ENCODE results near the gene TRAPPC2L.

TRAPPC2L gene

DNA sequence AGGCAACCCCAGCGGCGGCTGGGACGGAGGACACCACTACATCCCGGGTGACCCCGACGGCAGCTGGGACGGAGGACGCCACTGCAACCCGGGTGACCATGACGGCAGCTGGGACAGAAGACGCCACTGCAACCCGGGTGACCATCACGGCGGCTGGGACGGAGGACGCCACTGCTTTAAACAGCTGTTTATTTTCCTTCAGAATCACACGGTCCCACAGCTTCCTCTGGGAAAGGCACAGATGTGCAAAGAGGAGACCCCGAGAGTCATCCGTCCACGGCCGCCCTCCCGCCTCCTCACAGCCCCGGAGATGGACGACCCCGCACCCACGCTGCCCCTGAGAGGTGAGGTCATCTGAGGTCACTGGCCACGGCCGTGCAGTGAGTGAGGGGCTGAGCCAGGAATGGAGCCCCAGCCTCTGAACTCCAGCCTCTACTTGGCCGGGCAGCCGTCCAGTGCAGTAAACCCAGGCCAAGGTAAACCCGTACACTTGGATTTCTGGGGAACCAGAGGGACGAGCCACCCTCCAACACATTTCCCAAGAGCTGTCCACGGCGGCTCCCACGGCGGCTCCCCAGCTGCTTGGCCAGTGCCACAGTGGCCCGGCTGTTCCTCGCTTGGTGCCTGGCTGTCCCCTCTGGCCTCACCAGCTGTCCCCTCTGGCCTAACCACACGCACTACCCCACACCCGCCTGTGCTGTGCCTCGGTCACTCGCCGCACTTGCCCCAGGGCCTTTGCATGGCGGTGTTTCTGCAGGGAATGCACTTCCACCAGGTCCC, 52.7 kb downstream of the TRAPPC2L start:
- TF ChIP-seq, protein P1, sequence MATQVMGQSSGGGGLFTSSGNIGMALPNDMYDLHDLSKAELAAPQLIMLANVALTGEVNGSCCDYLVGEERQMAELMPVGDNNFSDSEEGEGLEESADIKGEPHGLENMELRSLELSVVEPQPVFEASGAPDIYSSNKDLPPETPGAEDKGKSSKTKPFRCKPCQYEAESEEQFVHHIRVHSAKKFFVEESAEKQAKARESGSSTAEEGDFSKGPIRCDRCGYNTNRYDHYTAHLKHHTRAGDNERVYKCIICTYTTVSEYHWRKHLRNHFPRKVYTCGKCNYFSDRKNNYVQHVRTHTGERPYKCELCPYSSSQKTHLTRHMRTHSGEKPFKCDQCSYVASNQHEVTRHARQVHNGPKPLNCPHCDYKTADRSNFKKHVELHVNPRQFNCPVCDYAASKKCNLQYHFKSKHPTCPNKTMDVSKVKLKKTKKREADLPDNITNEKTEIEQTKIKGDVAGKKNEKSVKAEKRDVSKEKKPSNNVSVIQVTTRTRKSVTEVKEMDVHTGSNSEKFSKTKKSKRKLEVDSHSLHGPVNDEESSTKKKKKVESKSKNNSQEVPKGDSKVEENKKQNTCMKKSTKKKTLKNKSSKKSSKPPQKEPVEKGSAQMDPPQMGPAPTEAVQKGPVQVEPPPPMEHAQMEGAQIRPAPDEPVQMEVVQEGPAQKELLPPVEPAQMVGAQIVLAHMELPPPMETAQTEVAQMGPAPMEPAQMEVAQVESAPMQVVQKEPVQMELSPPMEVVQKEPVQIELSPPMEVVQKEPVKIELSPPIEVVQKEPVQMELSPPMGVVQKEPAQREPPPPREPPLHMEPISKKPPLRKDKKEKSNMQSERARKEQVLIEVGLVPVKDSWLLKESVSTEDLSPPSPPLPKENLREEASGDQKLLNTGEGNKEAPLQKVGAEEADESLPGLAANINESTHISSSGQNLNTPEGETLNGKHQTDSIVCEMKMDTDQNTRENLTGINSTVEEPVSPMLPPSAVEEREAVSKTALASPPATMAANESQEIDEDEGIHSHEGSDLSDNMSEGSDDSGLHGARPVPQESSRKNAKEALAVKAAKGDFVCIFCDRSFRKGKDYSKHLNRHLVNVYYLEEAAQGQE (IDR thresholded peaks at IDR 0.05; ENCODE audit: insufficient replicate concordance, low read depth), result no peak
- TF ChIP-seq SPI1 (IDR thresholded peaks at IDR 0.05; ENCODE audit: borderline replicate concordance, low read depth) (no peak), GABPA (IDR thresholded peaks at IDR 0.05; ENCODE audit: low read depth) (no peak), POLR2AphosphoS5 (IDR thresholded peaks at IDR 0.05; ENCODE audit: low read depth) (no peak)
- TF ChIP-seq, protein P2, sequence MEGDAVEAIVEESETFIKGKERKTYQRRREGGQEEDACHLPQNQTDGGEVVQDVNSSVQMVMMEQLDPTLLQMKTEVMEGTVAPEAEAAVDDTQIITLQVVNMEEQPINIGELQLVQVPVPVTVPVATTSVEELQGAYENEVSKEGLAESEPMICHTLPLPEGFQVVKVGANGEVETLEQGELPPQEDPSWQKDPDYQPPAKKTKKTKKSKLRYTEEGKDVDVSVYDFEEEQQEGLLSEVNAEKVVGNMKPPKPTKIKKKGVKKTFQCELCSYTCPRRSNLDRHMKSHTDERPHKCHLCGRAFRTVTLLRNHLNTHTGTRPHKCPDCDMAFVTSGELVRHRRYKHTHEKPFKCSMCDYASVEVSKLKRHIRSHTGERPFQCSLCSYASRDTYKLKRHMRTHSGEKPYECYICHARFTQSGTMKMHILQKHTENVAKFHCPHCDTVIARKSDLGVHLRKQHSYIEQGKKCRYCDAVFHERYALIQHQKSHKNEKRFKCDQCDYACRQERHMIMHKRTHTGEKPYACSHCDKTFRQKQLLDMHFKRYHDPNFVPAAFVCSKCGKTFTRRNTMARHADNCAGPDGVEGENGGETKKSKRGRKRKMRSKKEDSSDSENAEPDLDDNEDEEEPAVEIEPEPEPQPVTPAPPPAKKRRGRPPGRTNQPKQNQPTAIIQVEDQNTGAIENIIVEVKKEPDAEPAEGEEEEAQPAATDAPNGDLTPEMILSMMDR (IDR thresholded peaks at IDR 0.05; ENCODE audit: insufficient read depth, low read length), result no peak
- Histone ChIP-seq H3K27ac (replicated peaks) (no peak overlapping the region), H3K4me3 (replicated peaks; ENCODE audit: insufficient read depth, low read length) (no peak overlapping the region), H3K27me3 (ENCODE audit: insufficient read depth, poor library complexity, severe bottlenecking) (no peaks in the 10 kb centered on the region)
- no peak for DNase-seq (ENCODE audit: low read depth in 1 of 2, low spot score in 1 of 2)

DNA sequence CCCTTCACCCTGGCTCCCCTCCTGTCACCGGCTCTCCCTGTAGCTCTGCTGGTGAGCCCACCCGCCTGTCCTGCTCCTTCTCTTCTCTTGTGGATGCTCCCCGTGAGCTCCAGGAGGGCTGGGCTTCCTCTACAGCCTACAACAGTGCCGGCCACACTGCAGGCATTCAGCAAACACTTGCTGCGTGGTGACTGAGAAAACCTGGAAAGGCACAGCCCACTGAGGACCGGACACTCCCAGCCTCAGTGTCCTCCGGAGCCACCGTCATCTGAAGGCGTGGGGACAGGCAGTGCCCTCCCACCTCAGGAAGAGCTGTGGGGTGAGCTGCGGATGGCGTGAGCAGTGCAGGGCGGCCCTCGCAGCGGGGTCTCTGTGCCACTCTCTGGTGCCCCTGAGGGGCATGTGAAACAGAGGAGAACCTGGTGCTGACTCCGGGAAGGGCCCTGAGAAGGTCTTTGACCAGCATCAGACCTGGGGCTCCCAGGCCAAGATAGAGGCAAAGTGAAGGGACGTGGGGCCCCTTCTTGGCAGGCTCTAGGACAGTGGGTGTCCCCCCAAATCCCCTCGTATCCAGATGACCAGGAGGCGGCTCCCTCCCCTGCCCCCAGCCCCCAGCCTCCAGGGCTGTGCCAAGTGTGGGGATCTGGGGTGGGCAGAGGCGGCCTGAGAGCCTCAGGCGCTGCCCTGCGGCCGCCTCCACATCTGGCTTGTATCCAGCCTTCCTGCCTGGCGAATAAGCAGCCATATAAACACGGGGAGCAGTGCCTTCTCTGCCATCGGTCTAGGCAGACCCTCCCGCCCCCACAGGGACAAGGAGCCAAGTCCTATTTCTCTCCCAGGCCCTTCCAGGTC, 53.6 kb downstream of the TRAPPC2L start:
- no peak overlapping the region for H3K27ac ChIP-seq (replicated peaks)
- TF ChIP-seq SPI1 (IDR thresholded peaks at IDR 0.05; ENCODE audit: borderline replicate concordance, low read depth) (no peak), POLR2AphosphoS5 (IDR thresholded peaks at IDR 0.05; ENCODE audit: low read depth) (no peak), GABPA (IDR thresholded peaks at IDR 0.05; ENCODE audit: low read depth) (no peak)
- TF ChIP-seq, protein P1 (IDR thresholded peaks at IDR 0.05; ENCODE audit: insufficient replicate concordance, low read depth), result no peak
- TF ChIP-seq, protein P2 (IDR thresholded peaks at IDR 0.05; ENCODE audit: insufficient read depth, low read length), result no peak
- no peaks in the 10 kb centered on the region for H3K27me3 ChIP-seq (ENCODE audit: insufficient read depth, poor library complexity, severe bottlenecking)
- no peak overlapping the region for H3K4me3 ChIP-seq (replicated peaks; ENCODE audit: insufficient read depth, low read length)
- no peak for DNase-seq (ENCODE audit: low read depth in 1 of 2, low spot score in 1 of 2)

DNA sequence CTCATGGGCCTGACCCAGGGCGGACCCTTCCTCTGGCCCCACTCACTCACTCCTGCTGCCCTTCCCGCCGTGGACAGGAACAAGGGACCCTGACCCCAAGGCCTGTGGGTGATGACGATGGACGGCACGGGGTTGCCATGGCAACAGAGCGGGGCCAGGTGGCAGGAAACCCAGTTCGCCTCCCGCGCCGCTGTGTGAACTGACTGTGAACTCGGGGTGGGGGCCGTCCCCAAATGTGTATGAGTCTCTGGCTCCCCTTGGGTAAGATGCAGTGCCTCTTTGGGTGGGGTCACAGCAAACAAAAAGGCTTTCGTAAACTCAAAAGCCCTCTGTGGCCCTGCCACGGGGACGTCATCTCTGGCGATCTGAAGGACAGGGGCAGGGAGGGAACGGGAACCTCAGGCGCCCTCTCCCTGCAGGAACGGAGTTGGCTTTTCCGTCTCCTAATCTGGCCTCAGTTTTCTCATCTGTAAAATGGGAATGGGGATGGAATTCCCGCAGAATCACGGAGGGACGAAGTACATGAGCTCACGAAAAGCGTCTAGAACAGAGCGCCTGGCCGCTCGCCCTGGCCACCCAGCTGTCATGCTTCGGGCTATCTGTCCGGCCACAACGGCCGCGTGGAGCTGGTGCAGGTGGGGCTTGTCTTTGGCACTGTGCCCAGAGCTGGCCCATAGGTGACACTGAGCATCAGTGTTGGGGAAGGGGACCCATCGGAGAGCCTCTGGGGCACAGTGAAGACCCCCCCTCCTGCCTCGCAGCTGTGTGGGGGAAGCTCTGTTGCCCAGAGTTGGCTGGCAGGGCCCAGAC, 54.4 kb downstream of the TRAPPC2L start:
- Histone ChIP-seq H3K27me3 (ENCODE audit: insufficient read depth, poor library complexity, severe bottlenecking) (no peaks in the 10 kb centered on the region), H3K4me3 (replicated peaks; ENCODE audit: insufficient read depth, low read length) (no peak overlapping the region), H3K27ac (replicated peaks) (no peak overlapping the region)
- no peak for DNase-seq (ENCODE audit: low read depth in 1 of 2, low spot score in 1 of 2)
- TF ChIP-seq, protein P2 (IDR thresholded peaks at IDR 0.05; ENCODE audit: insufficient read depth, low read length), result no peak
- TF ChIP-seq SPI1 (IDR thresholded peaks at IDR 0.05; ENCODE audit: borderline replicate concordance, low read depth), result no peak

Measured in HL-60 (cell line).